AG04450 (cell line): ENCODE results near the gene IKBKE. TPM values are rescaled to one million over a fixed set of nuclear protein-coding genes. Genes with fewer than 3 reads are reported as not detected.

Experiments used
- CTCF ChIA-PET: fragments of 300-600, 350-600 bp; formaldehyde crosslinking; extraction: SDS; loops from one replicate; lab custom pipeline; 2022; ENCODE audit warnings: antibody characterized with exemption, inconsistent platforms; lab: Charles Lee
- POLR2A ChIA-PET: fragments of 350-600 bp; formaldehyde crosslinking; extraction: SDS; loops from one replicate; lab custom pipeline; 2021; ENCODE audit warnings: antibody characterized with exemption, inconsistent platforms; lab: Yijun Ruan, JAX
- DNase-seq: peaks from one replicate; pipeline ENCODE4 v3.0.0-alpha.2; 2011; ENCODE audit warnings: low read depth, low spot score
- H3K27ac ChIP-seq: one replicate; pipeline ENCODE4 v1.5.1; 2012; ENCODE audit warnings: low read depth, low read length, control low read depth
- H3K27me3 ChIP-seq: one replicate; pipeline ENCODE4 v1.6.0; 2012; ENCODE audit warnings: low read length; ENCODE audit not compliant: control insufficient read depth, insufficient read depth
- H3K4me3 ChIP-seq: 2 replicates; pipeline ENCODE4 v1.5.1; 2011; ENCODE audit warnings: mild to moderate bottlenecking, low read depth, low read length, control low read depth
- H3K9me3 ChIP-seq: 2 replicates; pipeline ENCODE4 v1.5.1; 2012; ENCODE audit warnings: low read length; ENCODE audit not compliant: control insufficient read depth, insufficient read depth
- polyA plus RNA-seq: library from polyadenylated mRNA; depleted of rRNA; stranded (reverse); fragments of >200 nt; gene quantifications from 2 replicates; pipeline ENCODE4 v1.2.3, GENCODE V29; 2011
- TF ChIP-seq, protein P1 (sequence below): IDR thresholded peaks from 2 replicates; pipeline ENCODE4 v1.5.1; 2011; ENCODE audit warnings: low read depth, low read length, control low read depth, inconsistent platforms

IKBKE gene
- polyA plus RNA-seq, 1 experiment: 20.8 TPM

DNA sequence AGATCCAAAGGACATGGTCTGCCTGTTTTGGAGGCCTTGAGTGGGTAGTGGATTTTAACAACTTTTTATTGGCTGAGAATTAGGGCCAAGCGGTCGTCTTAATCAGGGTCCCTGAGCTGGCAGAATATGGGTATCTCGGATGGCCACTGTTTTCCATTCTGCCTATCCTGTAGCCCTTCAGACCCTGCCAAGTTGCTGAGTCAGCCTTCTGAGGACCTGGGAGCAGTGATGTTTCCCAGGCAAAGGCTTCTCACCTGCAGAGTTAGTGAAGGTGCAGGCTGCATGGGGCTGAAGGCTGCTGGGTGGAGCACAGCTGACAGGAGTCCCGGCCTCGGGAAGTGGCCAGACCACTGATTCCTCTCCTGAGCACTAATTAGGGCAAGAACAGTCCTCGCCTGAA lies 48.5 kb downstream of the IKBKE start:
- no peaks in the 10 kb centered on the region for H3K9me3 ChIP-seq
- peaks cover 4% of the 10 kb centered on the region for H3K27me3 ChIP-seq
- no peak overlapping the region for H3K27ac ChIP-seq
- TF ChIP-seq, protein P1, sequence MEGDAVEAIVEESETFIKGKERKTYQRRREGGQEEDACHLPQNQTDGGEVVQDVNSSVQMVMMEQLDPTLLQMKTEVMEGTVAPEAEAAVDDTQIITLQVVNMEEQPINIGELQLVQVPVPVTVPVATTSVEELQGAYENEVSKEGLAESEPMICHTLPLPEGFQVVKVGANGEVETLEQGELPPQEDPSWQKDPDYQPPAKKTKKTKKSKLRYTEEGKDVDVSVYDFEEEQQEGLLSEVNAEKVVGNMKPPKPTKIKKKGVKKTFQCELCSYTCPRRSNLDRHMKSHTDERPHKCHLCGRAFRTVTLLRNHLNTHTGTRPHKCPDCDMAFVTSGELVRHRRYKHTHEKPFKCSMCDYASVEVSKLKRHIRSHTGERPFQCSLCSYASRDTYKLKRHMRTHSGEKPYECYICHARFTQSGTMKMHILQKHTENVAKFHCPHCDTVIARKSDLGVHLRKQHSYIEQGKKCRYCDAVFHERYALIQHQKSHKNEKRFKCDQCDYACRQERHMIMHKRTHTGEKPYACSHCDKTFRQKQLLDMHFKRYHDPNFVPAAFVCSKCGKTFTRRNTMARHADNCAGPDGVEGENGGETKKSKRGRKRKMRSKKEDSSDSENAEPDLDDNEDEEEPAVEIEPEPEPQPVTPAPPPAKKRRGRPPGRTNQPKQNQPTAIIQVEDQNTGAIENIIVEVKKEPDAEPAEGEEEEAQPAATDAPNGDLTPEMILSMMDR: no peak
- CTCF ChIA-PET: no interaction called here
- no peak for DNase-seq
- POLR2A ChIA-PET: interaction anchor here (0.6 to 1.2 kb wide), 2 partner anchors 9 to 21 kb away, joined by 3 to 4 read pairs; no protein-coding TSS in a partner anchor
- H3K4me3 ChIP-seq: no peak overlapping the region

GRCh38 chr1:206521127-206521526 lies 50.9 kb downstream of the IKBKE start:
- POLR2A ChIA-PET: no interaction called here
- no peak overlapping the region for H3K4me3 ChIP-seq
- CTCF ChIA-PET: interaction anchor here (0.5 to 2.6 kb wide), 2 partner anchors 23 to 224 kb away, joined by 3 to 18 read pairs; no protein-coding TSS in a partner anchor

DNA sequence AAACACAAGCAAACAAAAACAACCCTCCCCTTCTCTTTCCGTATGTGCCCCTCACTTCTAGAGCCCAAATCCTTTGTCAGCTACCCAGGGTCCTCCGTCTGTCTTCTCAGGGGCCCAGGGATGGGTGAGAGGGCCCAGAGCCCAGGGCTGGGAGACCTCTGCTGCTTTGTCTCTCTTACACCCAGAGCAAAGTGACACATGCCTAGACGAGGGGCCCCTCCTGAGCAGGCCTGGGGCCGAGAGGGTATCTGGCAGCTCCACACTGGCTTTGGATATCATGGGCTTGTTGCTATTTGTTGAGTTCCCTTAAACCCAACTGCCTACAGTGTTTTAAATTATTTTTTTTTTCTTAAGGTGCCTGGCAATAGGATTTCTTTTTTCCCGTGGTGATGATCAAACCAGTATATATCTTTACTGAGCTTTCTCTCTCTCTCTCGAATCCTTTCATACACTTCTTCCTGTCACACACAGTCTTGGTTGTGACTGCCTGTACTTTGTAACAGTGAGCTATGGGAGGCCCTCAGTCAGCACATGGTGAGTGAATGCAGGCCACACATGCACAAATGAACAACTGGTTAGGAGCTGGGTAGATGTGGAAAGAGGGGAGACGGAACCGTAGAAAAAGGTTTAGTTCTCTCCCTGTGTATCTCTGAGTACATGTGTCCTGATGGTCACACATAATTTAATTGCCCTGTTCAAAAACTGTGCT lies 51.6 kb downstream of the IKBKE start:
- ChIA-PET POLR2A (no interaction called here), CTCF (interaction anchor here (1.1 to 2.6 kb wide), 3 partner anchors 23 to 62 kb away, joined by 3 to 18 read pairs (median 4); no protein-coding TSS in a partner anchor)
- Histone ChIP-seq H3K4me3 (no peak overlapping the region), H3K27me3 (peaks cover 4% of the 10 kb centered on the region), H3K27ac (no peak overlapping the region), H3K9me3 (no peaks in the 10 kb centered on the region)
- no peak for DNase-seq
- TF ChIP-seq, protein P1: no peak

More at GRCh38 chr1:206521127-206521526, 50.9 kb downstream of the IKBKE start:
- no peak overlapping the region for H3K27ac ChIP-seq
- no peak for DNase-seq
- H3K9me3 ChIP-seq: no peaks in the 10 kb centered on the region
- H3K27me3 ChIP-seq: peaks cover 4% of the 10 kb centered on the region
- TF ChIP-seq, protein P1: no peak

DNA sequence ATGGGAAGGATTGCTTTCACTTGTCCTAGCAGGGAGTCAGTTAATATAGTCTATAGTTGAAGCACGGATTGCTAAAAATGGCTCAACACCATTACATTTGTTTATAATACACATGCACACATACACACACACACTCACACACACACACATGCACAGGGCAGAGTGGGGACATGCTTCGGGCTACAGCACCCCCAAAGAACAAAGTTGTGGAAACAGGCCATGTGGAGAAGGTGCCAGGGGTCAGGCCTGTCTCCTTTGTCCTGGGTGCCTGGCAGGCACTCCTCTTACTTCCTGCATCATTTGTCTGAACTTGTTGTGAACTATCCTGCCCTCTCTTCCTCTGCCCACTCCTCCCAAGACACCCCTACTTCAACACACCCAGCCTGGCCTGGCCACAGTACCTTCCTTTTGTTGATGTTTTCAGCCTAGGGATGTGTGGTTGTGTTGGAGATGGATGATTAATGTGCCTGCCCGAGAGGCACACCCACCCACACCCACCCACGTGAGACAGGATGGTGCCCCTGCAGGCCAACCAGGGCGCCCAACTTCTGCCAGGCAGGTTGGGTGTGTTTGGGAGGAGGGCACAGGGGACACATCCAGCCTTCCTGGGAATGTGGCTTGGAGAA lies 54.6 kb downstream of the IKBKE start:
- Histone ChIP-seq H3K27ac (no peak overlapping the region), H3K4me3 (no peak overlapping the region), H3K9me3 (no peaks in the 10 kb centered on the region), H3K27me3 (peaks cover 7% of the 10 kb centered on the region)
- no peak for DNase-seq
- TF ChIP-seq, protein P1: no peak
- ChIA-PET CTCF (interaction anchor here (1.5 kb wide), 1 partner anchor 20 kb away, joined by 6 read pairs; no protein-coding TSS in a partner anchor), POLR2A (no interaction called here)
